SU-DHL-6 (cell line): ENCODE data around the gene CTDSPL.

ENCODE experiments used
- H2AFZ ChIP-seq: fragments of 200-600 bp; sonication (generic); 2 replicates; pipeline ENCODE4 v1.6.1; 2014; ENCODE audit warnings: low read depth, mild to moderate bottlenecking, moderate library complexity, mixed read lengths, antibody characterized with exemption, low read length; ENCODE audit not compliant: severe bottlenecking
- H3F3A ChIP-seq: fragments of 200-600 bp; shearing (Covaris generic); 2 replicates; pipeline ENCODE4 v1.6.0; 2016; ENCODE audit warnings: antibody characterized with exemption, mild to moderate bottlenecking; ENCODE audit not compliant: insufficient read depth
- H3K27ac ChIP-seq: fragments of 200-600 bp; sonication (generic); 2 replicates; pipeline ENCODE4 v1.5.1; 2016; ENCODE audit warnings: low read depth, mild to moderate bottlenecking, low read length, moderate library complexity, mixed read lengths
- H3K27me3 ChIP-seq: fragments of 200-600 bp; sonication (generic), shearing (Covaris generic); 2 replicates; pipeline ENCODE4 v1.6.0; 2014; ENCODE audit warnings: mild to moderate bottlenecking, low read length
- H3K36me3 ChIP-seq: fragments of 200-600 bp; sonication (generic); 2 replicates; pipeline ENCODE4 v1.6.1; 2014; ENCODE audit warnings: mild to moderate bottlenecking, low read length, mixed read lengths
- H3K4me2 ChIP-seq: fragments of 300-600, 200-600 bp; shearing (Covaris generic), sonication (generic); 2 replicates; pipeline ENCODE4 v1.6.0; 2014; ENCODE audit warnings: low read length, low read depth, mild to moderate bottlenecking; ENCODE audit not compliant: poor library complexity, severe bottlenecking
- H3K4me3 ChIP-seq: fragments of 200-600 bp; sonication (generic); 2 replicates; pipeline ENCODE4 v1.5.1; 2014; ENCODE audit warnings: antibody characterized with exemption, low read length, mild to moderate bottlenecking, mixed read lengths; ENCODE audit not compliant: insufficient read depth, poor library complexity, severe bottlenecking
- H3K79me2 ChIP-seq: fragments of 200-600 bp; sonication (generic); 2 replicates; pipeline ENCODE4 v1.6.1; 2014; ENCODE audit warnings: mild to moderate bottlenecking, low read length, moderate library complexity; ENCODE audit not compliant: insufficient read depth
- H3K9ac ChIP-seq: fragments of 200-600 bp; sonication (generic); 2 replicates; pipeline ENCODE4 v1.7.0; 2014; ENCODE audit warnings: mild to moderate bottlenecking, low read length
- H3K9me2 ChIP-seq: fragments of 200-600 bp; sonication (generic); replicated peaks from 2 replicates; pipeline ENCODE4 v1.6.1; 2014; ENCODE audit warnings: low read length; ENCODE audit not compliant: insufficient read depth
- H3K9me3 ChIP-seq: fragments of 200-600 bp; sonication (generic); 2 replicates; pipeline ENCODE4 v1.6.1; 2014; ENCODE audit warnings: low read length, mixed read lengths; ENCODE audit not compliant: insufficient read depth
- H4K20me1 ChIP-seq: fragments of 200-600 bp; sonication (generic); 2 replicates; pipeline ENCODE4 v1.6.1; 2014; ENCODE audit warnings: low read depth, mild to moderate bottlenecking, antibody characterized with exemption, low read length, moderate library complexity, mixed read lengths
- EZH2phosphoT487 ChIP-seq: fragments of 200-600 bp; sonication (generic), shearing (Covaris generic); conservative IDR thresholded peaks from 2 replicates; pipeline ENCODE4 v1.6.1; 2018; ENCODE audit warnings: mild to moderate bottlenecking, antibody characterized with exemption, low read length, moderate library complexity, mixed read lengths
- TF ChIP-seq, protein P1 (sequence below): fragments of 200-600 bp; sonication (generic); IDR thresholded peaks from one replicate; pipeline ENCODE4 v1.5.1; 2017; ENCODE audit warnings: antibody characterized with exemption, mild to moderate bottlenecking, low read length, moderate library complexity; ENCODE audit not compliant: insufficient read depth, poor library complexity, severe bottlenecking

CTDSPL gene

DNA sequence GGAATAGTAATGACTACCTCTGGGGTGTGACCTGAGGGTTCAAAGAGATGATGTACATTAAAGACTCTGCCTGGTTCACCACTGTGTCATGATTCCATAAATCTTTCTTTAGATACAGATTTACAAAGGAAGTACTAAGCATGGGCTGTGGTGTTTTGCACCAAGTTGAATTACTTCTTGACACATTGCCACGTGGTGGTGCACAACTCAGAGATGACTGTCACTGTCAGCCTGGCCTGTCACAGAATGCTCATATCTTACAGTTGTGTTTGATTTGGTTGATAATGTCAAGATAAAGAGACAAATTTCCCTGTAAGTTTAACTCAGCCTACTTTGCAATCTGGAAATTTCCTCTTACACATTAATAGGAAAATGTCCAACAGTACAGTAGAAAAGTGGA lies 3.2 kb downstream of the CTDSPL start:
- H3K4me3 ChIP-seq = no peak overlapping the region
- H3K9ac ChIP-seq = no peak overlapping the region
- H3F3A ChIP-seq = no peaks in the 10 kb centered on the region
- no peak overlapping the region for H3K4me2 ChIP-seq
- no peaks in the 10 kb centered on the region for H3K9me2 ChIP-seq
- no peaks in the 10 kb centered on the region for H3K27me3 ChIP-seq
- H2AFZ ChIP-seq = no peak overlapping the region
- no peak overlapping the region for H3K27ac ChIP-seq
- H3K9me3 ChIP-seq = no peaks in the 10 kb centered on the region
- TF ChIP-seq, protein P1, sequence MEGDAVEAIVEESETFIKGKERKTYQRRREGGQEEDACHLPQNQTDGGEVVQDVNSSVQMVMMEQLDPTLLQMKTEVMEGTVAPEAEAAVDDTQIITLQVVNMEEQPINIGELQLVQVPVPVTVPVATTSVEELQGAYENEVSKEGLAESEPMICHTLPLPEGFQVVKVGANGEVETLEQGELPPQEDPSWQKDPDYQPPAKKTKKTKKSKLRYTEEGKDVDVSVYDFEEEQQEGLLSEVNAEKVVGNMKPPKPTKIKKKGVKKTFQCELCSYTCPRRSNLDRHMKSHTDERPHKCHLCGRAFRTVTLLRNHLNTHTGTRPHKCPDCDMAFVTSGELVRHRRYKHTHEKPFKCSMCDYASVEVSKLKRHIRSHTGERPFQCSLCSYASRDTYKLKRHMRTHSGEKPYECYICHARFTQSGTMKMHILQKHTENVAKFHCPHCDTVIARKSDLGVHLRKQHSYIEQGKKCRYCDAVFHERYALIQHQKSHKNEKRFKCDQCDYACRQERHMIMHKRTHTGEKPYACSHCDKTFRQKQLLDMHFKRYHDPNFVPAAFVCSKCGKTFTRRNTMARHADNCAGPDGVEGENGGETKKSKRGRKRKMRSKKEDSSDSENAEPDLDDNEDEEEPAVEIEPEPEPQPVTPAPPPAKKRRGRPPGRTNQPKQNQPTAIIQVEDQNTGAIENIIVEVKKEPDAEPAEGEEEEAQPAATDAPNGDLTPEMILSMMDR = no peak
- TF ChIP-seq EZH2phosphoT487 = no peak
- H3K36me3 ChIP-seq = no peaks in the 10 kb centered on the region
- H3K79me2 ChIP-seq = no peaks in the 10 kb centered on the region
- no peaks in the 10 kb centered on the region for H4K20me1 ChIP-seq

GRCh38 chr3:37867144-37867543 lies 5.5 kb downstream of the CTDSPL start:
- TF ChIP-seq, protein P1 = no peak
- no peak for TF ChIP-seq EZH2phosphoT487
- Histone ChIP-seq H4K20me1 (no peaks in the 10 kb centered on the region), H3K79me2 (no peaks in the 10 kb centered on the region), H3K27me3 (0 out of 2 replicates have a peak, but pooled peaks cover 2% of the 10 kb centered on the region), H3K4me3 (no peak overlapping the region), H3F3A (no peaks in the 10 kb centered on the region), H3K4me2 (no peak overlapping the region), H3K9me3 (no peaks in the 10 kb centered on the region), H3K27ac (no peak overlapping the region), H2AFZ (no peak overlapping the region), H3K9ac (no peak overlapping the region), H3K9me2 (no peaks in the 10 kb centered on the region), H3K36me3 (no peaks in the 10 kb centered on the region)

- H4K20me1 ChIP-seq = no peaks in the 10 kb centered on the region
- H3K27me3 ChIP-seq = 0 out of 2 replicates have a peak, but pooled peaks cover 4% of the 10 kb centered on the region
- H3K4me3 ChIP-seq = no peak overlapping the region
- H3K4me2 ChIP-seq = no peak overlapping the region
- no peaks in the 10 kb centered on the region for H3K9me2 ChIP-seq
- no peaks in the 10 kb centered on the region for H3K79me2 ChIP-seq
- no peaks in the 10 kb centered on the region for H3K9me3 ChIP-seq
- no peak overlapping the region for H2AFZ ChIP-seq
- no peak overlapping the region for H3K9ac ChIP-seq
- no peak overlapping the region for H3K27ac ChIP-seq
- no peaks in the 10 kb centered on the region for H3K36me3 ChIP-seq
- no peaks in the 10 kb centered on the region for H3F3A ChIP-seq
- TF ChIP-seq EZH2phosphoT487 = no peak
- TF ChIP-seq, protein P1 = no peak
These were observed 10.2 kb downstream of the CTDSPL start for GRCh38 chr3:37871858-37872257.
